Breast epithelium (tissue), 3 donors: Measurements from ENCODE around the gene TCF7L1.

Experiments
- POLR2A ChIP-seq: fragments of 450-650 bp; IDR thresholded peaks from one replicate; pipeline ENCODE4 v1.6.1; 2016; ENCODE audit warnings: antibody characterized with exemption, mild to moderate bottlenecking, moderate library complexity
- POLR2AphosphoS5 ChIP-seq, 3 donors: sonication (generic); formaldehyde crosslinking; IDR thresholded peaks; one replicate each; pipeline ENCODE4 v1.6.1; 2017; ENCODE audit warnings: antibody characterized with exemption in 3 of 3
- TF ChIP-seq, protein P1 (sequence below), 3 donors: fragments of 450-650 bp; IDR thresholded peaks; one replicate each; pipeline ENCODE4 v1.5.1; 2016 to 2017; ENCODE audit warnings: antibody characterized with exemption in 3 of 3, mild to moderate bottlenecking in 3 of 3, moderate library complexity in 3 of 3

- no peak for TF ChIP-seq POLR2A
- TF ChIP-seq, protein P1, sequence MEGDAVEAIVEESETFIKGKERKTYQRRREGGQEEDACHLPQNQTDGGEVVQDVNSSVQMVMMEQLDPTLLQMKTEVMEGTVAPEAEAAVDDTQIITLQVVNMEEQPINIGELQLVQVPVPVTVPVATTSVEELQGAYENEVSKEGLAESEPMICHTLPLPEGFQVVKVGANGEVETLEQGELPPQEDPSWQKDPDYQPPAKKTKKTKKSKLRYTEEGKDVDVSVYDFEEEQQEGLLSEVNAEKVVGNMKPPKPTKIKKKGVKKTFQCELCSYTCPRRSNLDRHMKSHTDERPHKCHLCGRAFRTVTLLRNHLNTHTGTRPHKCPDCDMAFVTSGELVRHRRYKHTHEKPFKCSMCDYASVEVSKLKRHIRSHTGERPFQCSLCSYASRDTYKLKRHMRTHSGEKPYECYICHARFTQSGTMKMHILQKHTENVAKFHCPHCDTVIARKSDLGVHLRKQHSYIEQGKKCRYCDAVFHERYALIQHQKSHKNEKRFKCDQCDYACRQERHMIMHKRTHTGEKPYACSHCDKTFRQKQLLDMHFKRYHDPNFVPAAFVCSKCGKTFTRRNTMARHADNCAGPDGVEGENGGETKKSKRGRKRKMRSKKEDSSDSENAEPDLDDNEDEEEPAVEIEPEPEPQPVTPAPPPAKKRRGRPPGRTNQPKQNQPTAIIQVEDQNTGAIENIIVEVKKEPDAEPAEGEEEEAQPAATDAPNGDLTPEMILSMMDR (IDR thresholded peaks at IDR 0.05) = no peak
- TF ChIP-seq POLR2AphosphoS5 (IDR thresholded peaks at IDR 0.05) = no peak
Measured at GRCh38 chr2:85184231-85184630, 51.0 kb downstream of the TCF7L1 start.
